Measurements from ENCODE around the gene FASTK. TPM values are rescaled to one million over a fixed set of nuclear protein-coding genes. Genes with fewer than 3 reads are reported as not detected.

FASTK gene
- total and polyA plus RNA-seq, 7 donors, result 87.1 to 194 (median 126) TPM

- Histone ChIP-seq H3K9me3 (no peaks in the 10 kb centered on the region), H3K27me3 (ENCODE audit: insufficient read depth in 3 of 3, low read length in 2 of 3) (no peaks in the 10 kb centered on the region), H3K4me3 (no peak overlapping the region), H3K4me1 (peaks cover 20% of the 10 kb centered on the region), H3K27ac (no peak overlapping the region), H3K36me3 (ENCODE audit: insufficient read depth in 1 of 2, low read depth in 1 of 2) (peaks cover 0 to 58% of the 10 kb centered on the region in 2 donors)
- DNase-seq (no peak), ATAC-seq (no peak)
- intact Hi-C loops (cut with DNase I), result loop anchor here in 1 of 2 donors (1.0 kb wide), 1 partner anchor 40 kb away; no protein-coding TSS in a partner anchor
- TF ChIP-seq CTCF (IDR thresholded peaks at IDR 0.05), result no peak
- WGBS, 3 donors, result 84 to 92% (median 86%) methylated on average over 14 of the region's 14 CpGs
These were observed 47.5 kb upstream of the FASTK start for GRCh38 chr7:151128144-151128543.

GRCh38 chr7:151126491-151127137, 46.0 kb upstream of the FASTK start:
- Histone ChIP-seq H3K27ac (no peak overlapping the region), H3K4me3 (no peak overlapping the region), H3K27me3 (ENCODE audit: insufficient read depth in 3 of 3, low read length in 2 of 3) (no peaks in the 10 kb centered on the region), H3K9me3 (no peaks in the 10 kb centered on the region), H3K4me1 (peaks cover 20% of the 10 kb centered on the region), H3K36me3 (ENCODE audit: insufficient read depth in 1 of 2, low read depth in 1 of 2) (peaks cover 0 to 62% of the 10 kb centered on the region in 2 donors)
- ATAC-seq (peak in 1 of 4 donors; percentile 33), DNase-seq (no peak)
- 60 to 70% (median 61%) methylated on average over 13 to 19 of the region's 19 CpGs for WGBS, 3 donors
- no peak for TF ChIP-seq CTCF (IDR thresholded peaks at IDR 0.05)
- intact Hi-C loops (cut with DNase I), result no loop called here

GRCh38 chr7:151125846-151126481, 45.4 kb upstream of the FASTK start:
- Histone ChIP-seq H3K4me1 (peaks cover 20% of the 10 kb centered on the region), H3K27ac (no peak overlapping the region), H3K36me3 (ENCODE audit: insufficient read depth in 1 of 2, low read depth in 1 of 2) (peaks cover 0 to 62% of the 10 kb centered on the region in 2 donors), H3K9me3 (no peaks in the 10 kb centered on the region), H3K4me3 (peak overlapping the region; percentile 64), H3K27me3 (ENCODE audit: insufficient read depth in 3 of 3, low read length in 2 of 3) (no peaks in the 10 kb centered on the region)
- peak in 3 of 4 donors; percentile 6 to 25 (median 17) for ATAC-seq
- 16 to 23% (median 16%) methylated on average over 28 to 58 of the region's 58 CpGs for WGBS, 3 donors
- no peak for TF ChIP-seq CTCF (IDR thresholded peaks at IDR 0.05)
- intact Hi-C loops (cut with DNase I), result loop anchor here in 1 of 2 donors (2.0 kb wide), 1 partner anchor 177 kb away; no protein-coding TSS in a partner anchor
- no peak for DNase-seq

- peaks cover 0 to 63% of the 10 kb centered on the region in 2 donors for H3K36me3 ChIP-seq (ENCODE audit: insufficient read depth in 1 of 2, low read depth in 1 of 2)
These were observed 44.8 kb upstream of the FASTK start for GRCh38 chr7:151125470-151125845.

More at GRCh38 chr7:151125470-151125845, 44.8 kb upstream of the FASTK start:
- Histone ChIP-seq H3K9me3 (no peaks in the 10 kb centered on the region), H3K27ac (no peak overlapping the region), H3K27me3 (ENCODE audit: insufficient read depth in 3 of 3, low read length in 2 of 3) (no peaks in the 10 kb centered on the region), H3K4me1 (peaks cover 20% of the 10 kb centered on the region), H3K4me3 (peak overlapping the region; percentile 64)
- peak; percentile 36 to 73 (median 62) for ATAC-seq
- WGBS, 3 donors, result 8 to 11% (median 10%) methylated on average over 21 to 22 of the region's 22 CpGs
- TF ChIP-seq CTCF (IDR thresholded peaks at IDR 0.05), result peak; percentile 12
- intact Hi-C loops (cut with DNase I), result loop anchor here in 1 of 2 donors (2.0 kb wide), 1 partner anchor 177 kb away; no protein-coding TSS in a partner anchor
- DNase-seq, result peak in 1 of 2 donors; percentile 74

All from psoas muscle (tissue), 8 donors.